Natural killer cell treated with Interleukin-12 subunit alpha and Interleukin-12 subunit beta and Interleukin-15 and Interleukin-18, amount 100 ng/mL, for 72 hours (primary cell): ENCODE measurements around the gene ZFYVE1. TPM values are rescaled to one million over a fixed set of nuclear protein-coding genes. Genes with fewer than 3 reads are reported as not detected.
"Not testable (repeated sequence)": the region's sequence is repeated elsewhere in the genome, so short reads cannot be mapped to it uniquely, and the experiment has no call there.

Experiments used
- ATAC-seq, 2 donors: fragments of 150-1000 bp; cut with Tn5 transposase in 1 of 2; sonication (Bioruptor Pico), chemical (Tn5 transposase) in 1 of 2; 2 replicates each; pipeline ENCODE4 v1.10.0; 2021
- DNase-seq: peaks from one replicate; pipeline ENCODE4 v3.0.0; 2022; ENCODE audit warnings: low spot score
- H3K27ac Mint-ChIP-seq, 2 donors: 1 replicate in 1 of 2; 2 replicates in 1 of 2; pipeline ENCODE4 v1.8.0; 2022; ENCODE audit warnings: mixed read lengths in 2 of 2, mild to moderate bottlenecking in 1 of 2, moderate library complexity in 1 of 2
- H3K27me3 Mint-ChIP-seq, 2 donors: 1 replicate in 1 of 2; 2 replicates in 1 of 2; pipeline ENCODE4 v1.8.0; 2022; ENCODE audit warnings: mixed read lengths in 2 of 2
- H3K36me3 Mint-ChIP-seq: one replicate; pipeline ENCODE4 v1.8.0; 2022; ENCODE audit warnings: mixed read lengths
- H3K4me1 Mint-ChIP-seq, 2 donors: 1 replicate in 1 of 2; 2 replicates in 1 of 2; pipeline ENCODE4 v1.8.0; 2022; ENCODE audit warnings: low read depth in 2 of 2, mixed read lengths in 2 of 2, mild to moderate bottlenecking in 1 of 2
- H3K4me3 Mint-ChIP-seq: one replicate; pipeline ENCODE4 v1.8.0; 2022; ENCODE audit warnings: mixed read lengths
- H3K9me3 Mint-ChIP-seq: 2 replicates; pipeline ENCODE4 v1.8.0; 2022; ENCODE audit warnings: mixed read lengths
- total RNA-seq, 2 donors: library from RNA; stranded (reverse); gene quantifications; one replicate each; pipeline ENCODE4 v1.2.3, GENCODE V29; 2022

ZFYVE1 gene
- 10 to 100 TPM; 17.9 to 25.2 TPM for total RNA-seq

DNA sequence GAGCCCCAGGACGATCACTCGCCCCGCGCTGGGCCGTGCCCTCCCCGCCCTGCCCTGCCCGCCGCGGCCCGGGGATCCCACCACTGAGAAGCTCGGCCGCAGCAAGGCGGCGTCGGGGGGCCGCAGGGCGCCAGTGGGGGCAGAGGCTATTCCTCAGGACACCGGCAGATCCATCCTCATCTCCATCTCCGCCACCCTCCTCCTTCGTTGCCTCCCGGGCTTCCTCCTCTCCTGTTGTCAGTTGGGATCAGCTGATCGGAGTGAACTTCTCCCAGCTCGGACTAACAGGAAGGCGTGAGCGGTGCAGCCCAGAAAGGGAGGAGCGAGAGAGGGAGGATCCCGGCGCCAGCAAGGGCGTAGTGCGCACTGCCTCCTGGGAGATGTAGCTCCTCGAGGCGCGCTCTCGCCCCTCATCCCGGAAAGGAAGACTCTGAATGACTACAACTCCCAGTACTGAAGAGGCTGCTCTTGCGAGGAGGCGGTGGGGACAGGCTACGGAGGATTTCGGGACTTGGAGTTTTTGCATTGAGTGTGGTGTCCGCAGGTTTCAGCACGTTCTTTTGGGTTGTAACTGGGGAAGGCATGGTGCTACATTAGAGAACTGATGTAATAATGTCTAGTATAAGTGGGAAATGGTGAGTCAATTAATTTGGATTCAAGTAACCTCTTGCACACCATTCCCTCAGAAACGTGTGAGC, at the start of gene ZFYVE1:
Gene ZFYVE1 (minus strand): TSS at position 262 of the 698 bp plus-strand sequence. CDS start 2,598 bp downstream, outside the sequence.
- DNase-seq: peak; percentile 95
- Mint-ChIP-seq H3K36me3 (peaks cover 15% of the 10 kb centered on the region), H3K4me3 (peak within 1 kb of the TSS; percentile 94)

DNA sequence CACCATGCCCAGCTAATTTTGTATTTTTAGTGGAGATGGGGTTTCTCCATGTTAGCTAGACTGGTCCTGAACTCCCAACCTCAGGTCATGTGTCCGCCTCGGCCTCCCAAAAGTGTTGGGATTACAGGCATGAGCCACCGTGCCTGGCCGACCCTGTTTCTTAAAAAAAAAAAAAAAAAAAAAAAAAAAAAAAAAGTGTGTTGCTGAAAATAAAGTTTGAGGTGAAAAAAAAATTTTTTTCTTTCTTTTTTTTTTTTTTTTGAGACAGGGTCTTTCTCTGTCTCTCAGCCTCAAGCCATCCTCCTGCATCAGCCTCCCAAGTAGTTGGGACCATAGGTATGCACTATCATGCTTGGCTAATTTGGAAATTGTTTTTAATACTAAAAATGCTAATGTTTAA, 42.7 kb upstream of the ZFYVE1 start:
- Mint-ChIP-seq H3K36me3 (no peaks in the 10 kb centered on the region), H3K27me3 (no peaks in the 10 kb centered on the region), H3K9me3 (no peaks in the 10 kb centered on the region), H3K4me1 (peaks cover 0 to 5% of the 10 kb centered on the region in 2 donors), H3K4me3 (no peak overlapping the region), H3K27ac (no peak overlapping the region)
- ATAC-seq: no peak
- no peak for DNase-seq

More for the DNA sequence above, at the start of gene ZFYVE1:
- ATAC-seq: peak; percentile 99 to 100
- Mint-ChIP-seq H3K4me1 (peaks cover 30 to 45% of the 10 kb centered on the region in 2 donors), H3K27me3 (no peaks in the 10 kb centered on the region), H3K27ac (peak within 1 kb of the TSS; percentile 60 to 87), H3K9me3 (no peaks in the 10 kb centered on the region)

DNA sequence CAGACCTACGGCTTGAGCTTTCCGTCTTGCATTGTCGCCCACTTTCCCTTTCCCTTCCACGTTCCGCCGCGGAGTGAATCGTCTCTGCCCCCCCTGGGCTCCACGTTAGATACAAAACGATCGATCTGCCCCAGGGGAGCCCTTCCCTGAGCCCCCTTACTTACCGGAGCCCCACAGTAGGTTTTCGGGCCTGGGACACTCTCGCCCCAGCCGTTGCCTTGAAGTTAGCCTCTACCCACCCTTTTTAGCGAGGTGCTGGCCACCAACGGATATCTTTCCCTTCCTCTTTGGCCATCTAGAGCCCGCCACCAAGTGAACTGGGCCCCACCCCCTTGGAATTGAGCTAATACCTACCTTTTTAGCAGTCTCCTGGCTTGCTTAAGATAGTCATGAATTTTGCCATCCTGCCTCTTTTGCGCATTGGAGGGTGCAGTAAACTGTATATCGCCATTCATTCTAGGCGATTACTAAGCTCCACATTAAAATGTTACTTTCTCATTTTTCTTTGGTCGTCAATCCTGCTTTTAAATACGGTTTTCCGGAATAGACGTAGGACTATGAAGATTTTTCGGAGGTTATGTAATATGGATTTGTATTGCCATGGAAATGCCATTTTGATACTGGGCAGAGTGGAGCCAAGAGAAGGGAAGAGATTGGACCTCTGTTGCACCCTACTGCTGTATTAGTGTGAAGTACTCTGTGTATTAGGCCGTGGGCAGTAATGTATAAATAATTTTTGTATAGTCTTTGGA, 32.2 kb upstream of the ZFYVE1 start:
- H3K36me3 Mint-ChIP-seq: peaks cover 13% of the 10 kb centered on the region
- H3K27ac Mint-ChIP-seq: no peak overlapping the region
- H3K4me3 Mint-ChIP-seq: no peak overlapping the region
- no peaks in the 10 kb centered on the region for H3K9me3 Mint-ChIP-seq
- DNase-seq (no peak), ATAC-seq (peak in 1 of 2 donors; percentile 2)
- H3K27me3 Mint-ChIP-seq: no peaks in the 10 kb centered on the region
- H3K4me1 Mint-ChIP-seq: peaks cover 18 to 25% of the 10 kb centered on the region in 2 donors

- peaks cover 6% of the 10 kb centered on the region for H3K36me3 Mint-ChIP-seq
- H3K4me3 Mint-ChIP-seq: no peak within 1 kb of the TSS
- DNase-seq (peak; percentile 97), ATAC-seq (peak; percentile 100)
- H3K27ac Mint-ChIP-seq: no peak within 1 kb of the TSS
- H3K9me3 Mint-ChIP-seq: no peaks in the 10 kb centered on the region
- no peaks in the 10 kb centered on the region for H3K27me3 Mint-ChIP-seq
- H3K4me1 Mint-ChIP-seq: peaks cover 11 to 19% of the 10 kb centered on the region in 2 donors
Measured at GRCh38 chr14:73058224-73058921, 31.5 kb upstream of the ZFYVE1 start, which contains the start of gene RBM25. Gene RBM25, plus strand, starts transcription at chr14:73058534. Its CDS starts 13,108 bp downstream, at chr14:73071642.

GRCh38 chr14:73057944-73058223, 31.0 kb upstream of the ZFYVE1 start:
- DNase-seq (no peak), ATAC-seq (no peak)
- Mint-ChIP-seq H3K4me1 (peaks cover 9 to 19% of the 10 kb centered on the region in 2 donors), H3K4me3 (no peak overlapping the region), H3K36me3 (peaks cover 6% of the 10 kb centered on the region), H3K9me3 (no peaks in the 10 kb centered on the region), H3K27me3 (no peaks in the 10 kb centered on the region), H3K27ac (no peak overlapping the region)

DNA sequence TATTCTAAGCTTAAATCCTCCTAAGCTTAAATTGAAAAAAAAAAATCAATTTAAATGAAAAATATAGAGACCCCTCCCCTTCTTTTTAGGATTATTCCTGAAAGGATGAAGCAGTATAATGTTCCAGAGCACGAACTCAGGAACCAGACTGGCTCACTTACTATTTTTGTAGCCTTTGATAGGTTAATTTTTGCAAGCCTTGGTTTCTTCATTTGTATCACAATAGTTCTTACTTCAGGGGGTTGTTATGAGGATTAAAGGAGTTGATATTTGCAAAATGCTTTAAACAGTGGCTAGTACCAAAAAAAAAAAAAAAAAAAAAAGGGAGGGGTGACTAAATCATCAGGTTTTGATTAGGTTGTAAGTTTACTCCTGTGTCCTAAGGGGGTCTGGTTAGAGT, 28.3 kb upstream of the ZFYVE1 start:
- no peak overlapping the region for H3K27ac Mint-ChIP-seq
- no peaks in the 10 kb centered on the region for H3K27me3 Mint-ChIP-seq
- peaks cover 6% of the 10 kb centered on the region for H3K36me3 Mint-ChIP-seq
- H3K4me3 Mint-ChIP-seq: no peak overlapping the region
- no peaks in the 10 kb centered on the region for H3K9me3 Mint-ChIP-seq
- H3K4me1 Mint-ChIP-seq: peaks cover 9% of the 10 kb centered on the region in 2 donors
- no peak for DNase-seq
- no peak for ATAC-seq

DNA sequence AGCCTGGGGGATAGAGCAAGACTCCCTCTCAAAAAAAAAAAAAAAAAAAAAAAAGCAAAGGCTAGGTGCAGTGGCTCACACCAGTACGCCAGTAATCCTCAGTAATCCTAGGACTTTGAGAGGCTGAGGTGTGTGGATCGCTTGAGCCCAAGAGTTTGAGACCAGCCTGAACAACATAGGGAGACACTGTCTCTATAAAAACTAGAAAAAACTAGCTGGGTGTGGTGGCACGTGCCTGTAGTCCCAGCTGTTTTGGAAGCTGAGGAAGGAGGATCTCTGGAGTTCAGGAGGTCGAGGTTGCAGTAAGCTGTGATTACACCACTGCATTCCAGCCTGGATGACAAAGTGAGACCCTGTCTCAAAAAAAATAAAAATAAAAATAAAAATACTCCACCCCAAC, 22.5 kb upstream of the ZFYVE1 start:
- no peak for ATAC-seq
- DNase-seq: no peak
- Mint-ChIP-seq H3K36me3 (no peaks in the 10 kb centered on the region), H3K9me3 (no peaks in the 10 kb centered on the region), H3K4me3 (no peak overlapping the region), H3K4me1 (no peaks in the 10 kb centered on the region), H3K27me3 (no peaks in the 10 kb centered on the region), H3K27ac (no peak overlapping the region)

DNA sequence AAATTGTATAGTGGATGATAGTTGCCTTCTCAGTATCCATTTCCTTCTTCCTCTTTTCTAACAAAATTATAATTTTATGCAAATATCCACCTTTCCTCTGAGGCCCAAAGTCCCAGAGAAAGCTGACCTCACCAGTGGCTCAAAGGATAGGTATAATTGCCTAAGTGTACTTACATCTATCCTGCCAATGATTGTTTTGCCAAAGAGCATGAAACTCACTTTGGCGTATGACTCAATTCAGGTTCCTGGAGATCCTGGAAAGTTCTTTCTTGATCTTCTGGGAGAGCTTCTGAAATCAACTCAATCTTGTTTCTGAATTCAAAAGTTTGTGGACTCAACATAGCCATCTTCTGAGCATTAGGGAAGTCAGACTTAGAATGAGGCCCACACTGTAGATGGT, 20.9 kb upstream of the ZFYVE1 start:
- Mint-ChIP-seq H3K9me3 (no peaks in the 10 kb centered on the region), H3K27me3 (no peaks in the 10 kb centered on the region), H3K4me1 (no peaks in the 10 kb centered on the region), H3K27ac (no peak overlapping the region), H3K36me3 (no peaks in the 10 kb centered on the region), H3K4me3 (no peak overlapping the region)
- ATAC-seq (no peak), DNase-seq (no peak)

DNA sequence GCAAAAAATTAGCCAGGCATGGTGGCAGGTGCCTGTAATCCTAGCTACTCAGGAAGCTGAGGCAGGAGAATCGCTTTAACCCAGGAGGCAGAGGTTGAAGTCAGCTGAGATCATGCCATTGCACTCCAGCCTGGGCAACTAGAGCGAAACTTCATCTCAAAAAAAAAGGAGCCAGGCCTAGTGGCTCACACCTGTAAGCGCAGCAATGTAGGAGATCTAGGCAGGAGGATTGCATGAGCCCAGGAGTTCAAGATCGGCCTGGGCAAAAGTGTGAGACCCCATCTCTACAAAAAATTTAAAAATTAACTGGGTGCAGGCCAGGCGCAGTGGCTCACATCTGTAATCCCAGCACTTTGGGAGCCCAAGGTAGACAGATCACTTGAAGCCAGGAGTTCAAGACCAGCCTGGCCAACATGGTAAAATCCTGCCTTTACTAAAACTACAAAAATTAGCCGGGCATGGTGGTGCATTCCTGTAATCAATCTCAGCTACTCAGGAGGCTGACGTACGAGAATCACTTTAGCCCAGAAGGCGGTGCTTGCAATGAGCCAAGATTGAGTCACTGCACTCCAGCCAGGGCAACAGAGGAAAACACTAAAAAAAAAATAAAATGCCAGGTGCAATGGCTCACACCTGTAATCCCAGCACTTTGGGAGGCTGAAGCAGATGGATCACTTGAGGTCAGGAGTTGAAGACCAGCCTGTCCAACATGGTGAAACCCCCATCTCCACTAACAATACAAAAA, 10.0 kb upstream of the ZFYVE1 start:
- DNase-seq, H3K9me3 Mint-ChIP-seq, H3K27ac Mint-ChIP-seq, H3K4me3 Mint-ChIP-seq, H3K27me3 Mint-ChIP-seq, H3K4me1 Mint-ChIP-seq, ATAC-seq, H3K36me3 Mint-ChIP-seq: not testable (repeated sequence)

- no peaks in the 10 kb centered on the region for H3K9me3 Mint-ChIP-seq
- no peaks in the 10 kb centered on the region for H3K27me3 Mint-ChIP-seq
- peak overlapping the region; percentile 94 for H3K4me3 Mint-ChIP-seq
- peaks cover 24 to 35% of the 10 kb centered on the region in 2 donors for H3K4me1 Mint-ChIP-seq
- no peak for DNase-seq
- H3K27ac Mint-ChIP-seq: peak overlapping the region; percentile 60 to 87
- peaks cover 7% of the 10 kb centered on the region for H3K36me3 Mint-ChIP-seq
- no peak for ATAC-seq
Measured at GRCh38 chr14:73027984-73028383, 1.1 kb upstream of the ZFYVE1 start.

DNA sequence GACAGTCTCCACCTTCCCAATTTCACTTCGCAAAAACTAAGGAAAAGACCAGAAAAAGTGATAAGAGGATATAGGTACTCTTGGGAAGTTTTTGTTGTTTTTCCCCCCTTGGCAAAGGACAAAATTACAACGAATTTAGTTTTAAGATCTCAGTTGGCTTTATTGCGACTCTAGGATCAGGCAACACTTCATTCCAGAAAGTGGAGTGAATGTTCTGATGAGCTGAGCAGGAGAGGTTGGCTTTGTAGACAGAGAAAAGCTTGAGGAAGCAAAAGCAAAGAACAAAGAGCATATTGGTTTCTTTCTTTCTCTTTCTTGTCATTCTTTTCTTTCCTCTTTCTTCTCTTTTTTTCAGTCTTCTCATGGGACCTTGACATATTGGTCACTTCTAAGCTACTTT, 640 bp upstream of the ZFYVE1 start:
- DNase-seq: no peak
- H3K27me3 Mint-ChIP-seq: no peaks in the 10 kb centered on the region
- peak overlapping the region; percentile 60 to 87 for H3K27ac Mint-ChIP-seq
- ATAC-seq: no peak
- H3K4me3 Mint-ChIP-seq: peak overlapping the region; percentile 94
- H3K4me1 Mint-ChIP-seq: peaks cover 26 to 39% of the 10 kb centered on the region in 2 donors
- peaks cover 10% of the 10 kb centered on the region for H3K36me3 Mint-ChIP-seq
- no peaks in the 10 kb centered on the region for H3K9me3 Mint-ChIP-seq

GRCh38 chr14:73026243-73026844, 562 bp downstream of the ZFYVE1 start:
- Mint-ChIP-seq H3K36me3 (peaks cover 18% of the 10 kb centered on the region), H3K27ac (peak overlapping the region; percentile 60 to 87), H3K4me3 (peak overlapping the region; percentile 94), H3K9me3 (no peaks in the 10 kb centered on the region), H3K27me3 (no peaks in the 10 kb centered on the region), H3K4me1 (peaks cover 33 to 50% of the 10 kb centered on the region in 2 donors)
- no peak for DNase-seq
- ATAC-seq: no peak

GRCh38 chr14:73025544-73025943, 1.4 kb downstream of the ZFYVE1 start:
- no peaks in the 10 kb centered on the region for H3K9me3 Mint-ChIP-seq
- H3K4me1 Mint-ChIP-seq: peaks cover 33 to 50% of the 10 kb centered on the region in 2 donors
- no peaks in the 10 kb centered on the region for H3K27me3 Mint-ChIP-seq
- ATAC-seq: no peak
- peak overlapping the region in 1 of 2 donors; percentile 87 for H3K27ac Mint-ChIP-seq
- peak overlapping the region; percentile 94 for H3K4me3 Mint-ChIP-seq
- H3K36me3 Mint-ChIP-seq: peaks cover 18% of the 10 kb centered on the region
- no peak for DNase-seq
